ENCODE results near the gene CCN6.
A peak's percentile ranks its signal among the peaks of the same experiment; 100 is the strongest.
"Not testable (repeated sequence)": the region's sequence is repeated elsewhere in the genome, so short reads cannot be mapped to it uniquely, and the experiment has no call there.

Gene CCN6

GRCh38 chr6:112030206-112030960 lies 23.5 kb upstream of the CCN6 start:
- DNase-seq: no peak

- no peak for DNase-seq
Measured at GRCh38 chr6:112030961-112031660, 22.8 kb upstream of the CCN6 start.

GRCh38 chr6:112031960-112032359 lies 21.9 kb upstream of the CCN6 start:
- DNase-seq: no peak

GRCh38 chr6:112032728-112033127 lies 21.2 kb upstream of the CCN6 start:
- DNase-seq: no peak

- DNase-seq: no peak
Measured at GRCh38 chr6:112033791-112034615, 19.9 kb upstream of the CCN6 start.

GRCh38 chr6:112034616-112034995 lies 19.3 kb upstream of the CCN6 start:
- DNase-seq: no peak

- DNase-seq: no peak
Measured at GRCh38 chr6:112036088-112036637, 17.7 kb upstream of the CCN6 start.

GRCh38 chr6:112037783-112038216 lies 16.1 kb upstream of the CCN6 start:
- DNase-seq: no peak

GRCh38 chr6:112038268-112038667 lies 15.6 kb upstream of the CCN6 start:
- no peak for DNase-seq

GRCh38 chr6:112038756-112039430 lies 15.0 kb upstream of the CCN6 start:
- no peak for DNase-seq

GRCh38 chr6:112039431-112039770 lies 14.5 kb upstream of the CCN6 start:
- DNase-seq: no peak

GRCh38 chr6:112040956-112041355 lies 12.9 kb upstream of the CCN6 start:
- no peak for DNase-seq

- DNase-seq: no peak
Measured at GRCh38 chr6:112041535-112041934, 12.4 kb upstream of the CCN6 start.

- peak; percentile 28 to 63 for DNase-seq
Measured at GRCh38 chr6:112043032-112044007, 10.6 kb upstream of the CCN6 start.

GRCh38 chr6:112044196-112044595 lies 9.7 kb upstream of the CCN6 start:
- no peak for DNase-seq

GRCh38 chr6:112044856-112045255 lies 9.0 kb upstream of the CCN6 start:
- DNase-seq: no peak

- DNase-seq: not testable (repeated sequence)
Measured at GRCh38 chr6:112047523-112047922, 6.4 kb upstream of the CCN6 start.

- DNase-seq: no peak
Measured at GRCh38 chr6:112049026-112049799, 4.7 kb upstream of the CCN6 start.

GRCh38 chr6:112049996-112050395 lies 3.9 kb upstream of the CCN6 start:
- DNase-seq: no peak

- DNase-seq: no peak
Measured at GRCh38 chr6:112050429-112050828, 3.5 kb upstream of the CCN6 start.
